T-helper 17 cell (primary cell): Measurements from ENCODE around the gene NEIL1. TPM values are rescaled to one million over a fixed set of nuclear protein-coding genes. Genes with fewer than 3 reads are reported as not detected.
"Not testable (repeated sequence)": the region's sequence is repeated elsewhere in the genome, so short reads cannot be mapped to it uniquely, and the experiment has no call there.

Experiments
- ATAC-seq: fragments of 150-1000 bp; cut with Tn5 transposase; 2 replicates; pipeline ENCODE4 v1.10.0; 2021; ENCODE audit warnings: mild to moderate bottlenecking, moderate library complexity
- DNase-seq, 3 donors: peaks; one replicate each; pipeline versions ENCODE4 v3.0.0 to v3.0.0-alpha.2; 2020 to 2021
- H3K9me3 ChIP-seq: one replicate; pipeline ENCODE4 v1.7.0; 2013; ENCODE audit warnings: low read length, mild to moderate bottlenecking; ENCODE audit not compliant: control insufficient read depth, poor library complexity, severe bottlenecking
- H3K27ac Mint-ChIP-seq: one replicate; pipeline ENCODE4 v1.8.0; 2022; ENCODE audit warnings: mild to moderate bottlenecking, moderate library complexity, mixed read lengths
- H3K27me3 Mint-ChIP-seq: one replicate; pipeline ENCODE4 v1.8.0; 2022; ENCODE audit warnings: mixed read lengths
- H3K36me3 Mint-ChIP-seq: one replicate; pipeline ENCODE4 v1.8.0; 2022; ENCODE audit warnings: low read depth, mixed read lengths
- H3K4me1 Mint-ChIP-seq: one replicate; pipeline ENCODE4 v1.8.0; 2022; ENCODE audit warnings: mild to moderate bottlenecking, mixed read lengths
- H3K4me3 Mint-ChIP-seq: one replicate; pipeline ENCODE4 v1.8.0; 2022; ENCODE audit warnings: mild to moderate bottlenecking, moderate library complexity, mixed read lengths
- total RNA-seq, 4 donors: library from RNA in 2 of 4; stranded (reverse) in 2 of 4; gene quantifications; one replicate each; pipeline ENCODE4 v1.2.3 and lab custom pipeline; 2022 to 2026

The NEIL1 gene
- total RNA-seq, 2 donors from 2014 or later, result 31.6 to 45.0 TPM

DNA sequence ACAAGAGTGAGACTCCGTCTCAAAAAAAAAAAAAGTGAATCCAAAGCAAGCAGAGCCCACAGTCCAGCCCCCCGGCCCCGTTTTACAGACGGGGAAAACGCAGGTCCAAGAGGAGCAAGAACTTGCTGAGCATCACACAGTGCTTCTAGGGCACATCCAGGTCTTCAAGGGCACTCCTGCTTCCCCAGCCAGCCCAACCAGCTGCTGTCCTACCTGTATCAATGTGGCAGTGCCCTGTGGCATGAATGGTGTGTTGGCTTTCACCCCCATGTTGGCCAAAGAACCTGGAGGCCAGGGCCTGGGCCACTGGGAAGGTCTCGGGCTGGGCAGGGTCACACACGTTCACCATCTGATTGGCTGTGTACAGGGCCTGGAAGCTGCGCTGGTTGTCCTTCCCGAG lies 16.9 kb downstream of the NEIL1 start:
- Mint-ChIP-seq H3K36me3 (peaks cover 2% of the 10 kb centered on the region), H3K4me3 (no peak overlapping the region), H3K4me1 (peaks cover 11% of the 10 kb centered on the region), H3K27ac (no peak overlapping the region), H3K27me3 (no peaks in the 10 kb centered on the region)
- no peak for ATAC-seq
- H3K9me3 ChIP-seq, result no peaks in the 10 kb centered on the region
- no peak for DNase-seq

DNA sequence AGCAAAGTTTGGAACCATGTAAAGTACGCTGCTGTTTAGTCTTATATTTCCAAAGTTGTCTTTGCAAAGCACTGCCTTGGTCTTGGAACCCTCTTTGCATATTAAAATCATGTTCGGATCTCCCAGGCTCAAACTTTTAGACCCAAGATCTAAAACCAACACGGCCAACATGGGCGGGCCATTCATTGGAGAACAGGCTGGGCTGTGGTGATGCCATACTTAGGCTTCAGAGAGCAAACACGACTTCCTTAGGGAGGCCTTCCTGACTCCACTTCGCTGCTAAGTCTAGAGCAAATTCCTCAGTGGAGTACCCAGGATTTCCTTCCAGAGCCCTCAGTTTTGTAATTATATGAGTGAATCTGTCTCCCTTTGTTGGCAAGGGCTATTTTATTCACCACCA lies 18.0 kb downstream of the NEIL1 start:
- Mint-ChIP-seq H3K27ac (no peak overlapping the region), H3K4me3 (no peak overlapping the region)

DNA sequence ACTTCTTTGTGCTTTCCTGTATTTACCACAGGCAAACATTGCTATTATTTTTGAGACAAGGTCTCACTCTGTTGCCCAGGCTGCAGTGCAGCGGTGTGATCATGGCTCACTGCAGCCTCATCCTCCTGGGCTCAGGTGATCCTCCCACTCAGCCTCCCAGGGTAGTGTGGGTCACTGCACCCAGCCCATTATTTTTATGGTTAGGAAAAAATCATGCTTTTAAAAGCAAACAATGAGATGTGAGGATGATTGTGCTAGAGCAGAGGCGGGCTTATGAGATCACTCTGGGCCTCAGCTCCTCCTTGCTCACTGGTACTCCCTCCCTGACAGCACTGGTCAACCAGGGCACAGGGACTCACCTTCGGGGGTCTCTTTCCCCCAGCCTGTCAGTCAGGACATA lies 19.3 kb downstream of the NEIL1 start:
- no peaks in the 10 kb centered on the region for H3K27me3 Mint-ChIP-seq
- DNase-seq (no peak), ATAC-seq (no peak)
- peak overlapping the region; percentile 92 for H3K27ac Mint-ChIP-seq
- H3K36me3 Mint-ChIP-seq, result no peaks in the 10 kb centered on the region
- peaks cover 20% of the 10 kb centered on the region for H3K4me1 Mint-ChIP-seq
- no peaks in the 10 kb centered on the region for H3K9me3 ChIP-seq
- H3K4me3 Mint-ChIP-seq, result peak overlapping the region; percentile 39

More for the DNA sequence above, 18.0 kb downstream of the NEIL1 start:
- DNase-seq (no peak), ATAC-seq (no peak)
- peaks cover 2% of the 10 kb centered on the region for H3K36me3 Mint-ChIP-seq
- H3K4me1 Mint-ChIP-seq, result peaks cover 22% of the 10 kb centered on the region
- H3K9me3 ChIP-seq, result no peaks in the 10 kb centered on the region
- no peaks in the 10 kb centered on the region for H3K27me3 Mint-ChIP-seq

DNA sequence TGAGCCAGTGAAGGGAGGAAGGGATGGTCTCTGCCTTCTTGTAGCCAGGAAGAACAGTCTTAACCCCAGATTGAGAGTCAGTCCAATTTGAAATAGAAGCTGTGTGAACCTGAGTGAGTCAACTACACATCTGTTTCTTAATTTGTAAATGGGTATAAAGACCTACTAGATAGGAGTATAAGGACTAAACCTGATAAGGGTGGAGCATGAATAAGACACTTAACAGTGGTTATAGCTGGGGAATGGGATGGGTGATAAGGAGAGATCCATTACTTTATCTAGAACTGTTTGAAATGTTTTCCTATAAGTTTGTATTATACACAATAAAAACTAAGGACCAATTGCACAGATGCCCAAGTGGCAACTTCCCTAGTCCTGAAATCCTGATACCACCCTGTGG lies 20.2 kb downstream of the NEIL1 start:
- ATAC-seq (no peak), DNase-seq (no peak)
- H3K9me3 ChIP-seq, result no peaks in the 10 kb centered on the region
- Mint-ChIP-seq H3K27ac (peak overlapping the region; percentile 92), H3K4me1 (peaks cover 20% of the 10 kb centered on the region), H3K27me3 (no peaks in the 10 kb centered on the region), H3K4me3 (peak overlapping the region; percentile 93), H3K36me3 (no peaks in the 10 kb centered on the region)

DNA sequence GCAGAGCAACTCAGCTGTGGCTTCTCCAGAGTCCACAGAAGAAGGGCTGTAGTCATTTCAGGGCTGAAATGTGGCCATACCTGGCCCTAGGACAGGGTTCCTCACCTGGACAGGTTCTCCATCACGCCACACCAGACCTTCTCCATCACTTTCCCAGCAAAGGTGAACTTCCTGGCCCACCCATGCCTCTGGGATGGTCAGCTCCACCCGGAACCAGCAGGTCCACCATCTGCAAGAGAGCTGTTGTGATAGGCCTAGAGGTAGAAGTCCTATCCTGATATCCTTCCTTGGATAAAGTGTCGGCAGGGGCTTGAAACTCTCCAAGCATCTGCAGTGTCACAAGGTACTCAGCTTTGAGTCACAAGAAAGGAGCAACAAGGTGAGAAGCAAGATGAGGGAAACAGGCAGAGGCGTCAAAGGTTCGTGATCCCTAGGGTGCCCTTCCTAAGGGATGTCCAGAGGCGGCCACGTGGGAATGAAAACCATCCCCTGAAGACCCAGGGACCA lies 20.6 kb downstream of the NEIL1 start:
- H3K27ac Mint-ChIP-seq, result peak overlapping the region; percentile 92
- no peaks in the 10 kb centered on the region for H3K9me3 ChIP-seq
- no peaks in the 10 kb centered on the region for H3K27me3 Mint-ChIP-seq
- H3K4me3 Mint-ChIP-seq, result peak overlapping the region; percentile 93
- no peak for ATAC-seq
- peaks cover 20% of the 10 kb centered on the region for H3K4me1 Mint-ChIP-seq
- no peaks in the 10 kb centered on the region for H3K36me3 Mint-ChIP-seq
- no peak for DNase-seq

DNA sequence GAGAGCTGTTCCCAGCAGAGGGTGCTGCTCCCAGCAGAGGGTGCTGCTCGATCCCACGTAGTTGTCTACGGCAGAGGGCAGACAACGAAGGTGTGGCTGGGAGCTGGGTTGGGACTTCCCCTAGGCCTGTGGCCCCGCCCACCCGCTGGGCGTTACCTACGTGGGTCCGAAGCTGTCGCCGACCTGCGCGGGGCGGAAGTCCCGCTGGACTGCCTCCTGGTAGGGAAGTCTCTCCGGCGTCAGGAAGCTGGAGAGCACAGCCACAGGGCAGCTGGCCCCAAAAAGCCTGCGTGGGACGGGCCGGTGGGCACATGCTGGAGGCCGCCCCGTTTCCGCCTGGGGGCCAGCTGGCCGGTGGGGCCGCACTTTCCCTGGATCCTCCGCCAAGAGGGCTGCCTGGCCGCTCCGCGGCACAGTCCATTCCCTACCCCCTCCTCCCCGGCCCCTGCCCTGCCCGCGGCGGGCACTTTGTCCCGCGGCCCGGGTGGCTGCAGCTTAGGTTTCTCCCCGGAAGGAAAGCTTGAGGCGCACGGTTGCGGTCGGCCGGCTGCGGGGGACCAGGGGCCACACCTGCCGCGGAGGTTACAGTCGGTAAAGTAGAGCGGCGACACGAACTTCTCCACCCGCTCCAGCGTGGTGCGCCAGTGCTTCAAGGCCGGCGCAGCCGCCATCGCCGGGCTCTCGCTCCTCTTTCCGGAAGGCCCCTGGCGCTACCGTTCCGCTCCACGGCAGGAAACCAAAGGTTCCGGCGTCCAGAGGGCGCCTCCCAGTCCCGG lies 21.3 kb downstream of the NEIL1 start, which contains the start of gene MAN2C1:
TSS of gene MAN2C1 (minus strand) at position 695 of the 776 bp plus-strand sequence. CDS start at position 671, 24 bp downstream.
- Mint-ChIP-seq H3K27me3 (no peaks in the 10 kb centered on the region), H3K4me1 (peaks cover 20% of the 10 kb centered on the region), H3K4me3 (peak within 1 kb of the TSS; percentile 93), H3K27ac (peak within 1 kb of the TSS; percentile 92), H3K36me3 (no peaks in the 10 kb centered on the region)
- ATAC-seq (peak; percentile 94), DNase-seq (peak; percentile 84 to 86 (median 85))
- no peaks in the 10 kb centered on the region for H3K9me3 ChIP-seq

DNA sequence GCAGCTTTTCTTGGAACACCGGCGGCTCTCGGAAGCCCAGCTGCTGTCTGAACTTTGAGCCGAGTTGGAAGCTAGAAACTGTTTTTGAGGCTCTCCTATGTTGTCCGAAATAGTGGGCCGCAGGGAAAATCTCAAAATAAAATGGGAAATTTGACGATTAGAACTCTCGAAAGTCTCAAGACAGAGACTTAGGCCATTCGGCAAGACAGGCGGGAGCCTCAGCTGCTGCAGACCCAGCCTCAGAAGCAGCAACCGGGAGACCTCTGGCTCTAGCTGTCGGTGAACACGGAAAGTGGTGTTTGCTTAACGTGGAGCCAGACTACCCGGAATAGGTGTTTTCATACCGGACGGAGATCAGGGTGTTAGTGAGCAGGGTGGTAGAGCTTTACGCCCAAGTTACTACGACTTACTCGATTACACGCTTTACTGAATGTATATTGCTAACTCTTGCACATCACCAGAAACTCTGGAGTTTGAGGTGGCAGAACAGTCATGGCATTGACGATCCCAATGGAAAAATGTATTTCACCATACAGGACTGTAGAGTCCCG lies 21.9 kb downstream of the NEIL1 start:
- DNase-seq (no peak), ATAC-seq (no peak)
- H3K27ac Mint-ChIP-seq, result peak overlapping the region; percentile 92
- H3K4me3 Mint-ChIP-seq, result peak overlapping the region; percentile 93
- no peaks in the 10 kb centered on the region for H3K9me3 ChIP-seq
- H3K36me3 Mint-ChIP-seq, result no peaks in the 10 kb centered on the region
- H3K4me1 Mint-ChIP-seq, result peaks cover 20% of the 10 kb centered on the region
- H3K27me3 Mint-ChIP-seq, result no peaks in the 10 kb centered on the region

DNA sequence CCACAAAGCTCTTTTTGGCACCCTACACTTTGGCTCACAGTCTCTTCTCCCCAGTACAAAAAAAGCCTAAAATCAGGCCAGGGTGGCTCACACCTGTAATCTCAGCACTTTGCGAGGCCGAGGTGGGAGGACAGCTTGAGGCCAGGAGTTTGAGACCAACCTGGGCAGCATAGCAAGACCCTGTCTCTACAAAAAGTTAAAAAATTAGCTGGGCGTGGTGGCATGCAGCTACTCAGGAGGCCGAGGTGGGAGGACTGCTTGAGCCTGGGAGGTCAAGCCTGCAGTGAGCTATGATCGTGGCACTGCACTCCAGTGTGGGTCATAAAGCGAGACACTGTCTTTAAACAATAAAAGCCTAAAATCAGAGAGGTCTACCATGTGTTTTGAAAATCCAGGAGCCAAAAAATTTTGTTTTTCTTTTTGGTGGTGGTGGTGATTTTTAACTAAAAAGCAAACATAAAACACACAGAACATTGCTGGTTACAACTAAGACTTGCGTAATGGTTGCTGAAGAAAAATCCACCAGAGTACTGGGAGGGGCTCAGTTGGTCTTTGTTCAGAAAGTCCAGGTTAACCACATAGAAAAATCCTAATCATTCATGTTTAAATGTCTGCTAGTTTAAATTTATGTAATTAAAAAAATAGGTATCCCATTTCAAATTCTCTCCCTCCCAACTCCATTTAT lies 23.2 kb downstream of the NEIL1 start:
- H3K9me3 ChIP-seq, result no peaks in the 10 kb centered on the region
- H3K27ac Mint-ChIP-seq, result peak overlapping the region; percentile 92
- no peak for DNase-seq
- no peak for ATAC-seq
- peaks cover 20% of the 10 kb centered on the region for H3K4me1 Mint-ChIP-seq
- H3K36me3 Mint-ChIP-seq, result peaks cover 6% of the 10 kb centered on the region
- H3K4me3 Mint-ChIP-seq, result peak overlapping the region; percentile 93
- H3K27me3 Mint-ChIP-seq, result no peaks in the 10 kb centered on the region

DNA sequence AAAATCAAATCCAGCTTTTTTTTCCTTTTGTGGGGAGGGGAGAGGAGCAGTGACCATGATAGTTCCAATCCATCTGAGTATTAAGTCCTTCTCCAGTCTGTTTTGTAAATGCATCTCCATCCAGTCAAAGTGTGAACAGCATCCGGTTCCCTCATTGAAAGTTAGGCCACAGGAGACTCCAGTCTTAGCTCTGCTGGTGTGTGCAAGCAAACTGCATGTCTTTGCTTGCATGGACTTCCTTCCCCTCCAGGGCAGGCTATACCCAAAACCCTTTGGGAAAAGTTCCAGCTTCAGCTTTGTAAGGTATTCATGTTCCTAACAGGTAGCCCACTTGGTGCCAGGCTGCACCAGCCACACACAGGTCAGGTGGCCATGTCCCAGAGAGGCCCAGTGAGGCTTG lies 24.6 kb downstream of the NEIL1 start:
- H3K4me3 Mint-ChIP-seq, result no peak overlapping the region
- H3K27me3 Mint-ChIP-seq, result no peaks in the 10 kb centered on the region
- no peak for ATAC-seq
- no peak overlapping the region for H3K27ac Mint-ChIP-seq
- peaks cover 9% of the 10 kb centered on the region for H3K36me3 Mint-ChIP-seq
- H3K4me1 Mint-ChIP-seq, result peaks cover 22% of the 10 kb centered on the region
- no peak for DNase-seq
- H3K9me3 ChIP-seq, result no peaks in the 10 kb centered on the region

DNA sequence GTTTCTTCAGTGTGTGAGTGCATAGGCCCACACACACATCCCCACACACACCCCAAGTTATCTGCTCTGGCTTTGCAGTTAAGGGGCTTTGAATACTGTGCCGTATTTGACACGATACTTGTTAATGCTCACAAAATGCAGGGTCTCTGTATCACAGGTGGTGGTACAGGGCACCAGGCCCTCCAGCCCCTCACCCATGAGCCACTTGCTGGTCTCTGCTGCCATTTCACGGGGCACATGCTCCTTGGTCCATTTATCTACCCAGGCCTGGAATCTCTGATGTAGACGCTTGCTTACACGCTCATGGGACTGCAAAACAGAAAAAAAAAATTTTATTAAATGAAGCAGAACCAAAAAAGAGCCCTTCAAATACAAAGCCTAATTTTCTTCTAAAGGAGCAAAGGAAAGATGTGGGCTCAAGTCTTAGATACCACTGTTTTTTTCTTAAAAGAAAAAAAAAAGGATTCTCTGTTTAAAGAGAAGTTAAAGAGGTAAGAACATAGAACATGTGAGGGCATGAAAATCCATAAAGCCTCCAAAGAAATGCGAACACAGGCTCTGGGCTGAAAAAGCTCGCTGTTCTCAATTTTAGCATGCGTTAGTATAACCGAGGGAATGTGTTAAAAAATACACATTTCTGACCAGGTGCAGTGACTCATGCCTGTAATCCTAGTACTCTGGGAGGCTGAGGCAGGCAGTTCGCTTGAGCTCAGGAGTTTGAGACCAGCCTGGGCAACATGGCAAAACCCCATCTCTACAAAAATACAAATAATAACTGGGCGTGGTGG lies 25.3 kb downstream of the NEIL1 start:
- ATAC-seq (no peak), DNase-seq (no peak)
- Mint-ChIP-seq H3K36me3 (peaks cover 9% of the 10 kb centered on the region), H3K27ac (peak overlapping the region; percentile 3), H3K27me3 (no peaks in the 10 kb centered on the region), H3K4me3 (no peak overlapping the region), H3K4me1 (peaks cover 22% of the 10 kb centered on the region)
- H3K9me3 ChIP-seq, result no peaks in the 10 kb centered on the region

DNA sequence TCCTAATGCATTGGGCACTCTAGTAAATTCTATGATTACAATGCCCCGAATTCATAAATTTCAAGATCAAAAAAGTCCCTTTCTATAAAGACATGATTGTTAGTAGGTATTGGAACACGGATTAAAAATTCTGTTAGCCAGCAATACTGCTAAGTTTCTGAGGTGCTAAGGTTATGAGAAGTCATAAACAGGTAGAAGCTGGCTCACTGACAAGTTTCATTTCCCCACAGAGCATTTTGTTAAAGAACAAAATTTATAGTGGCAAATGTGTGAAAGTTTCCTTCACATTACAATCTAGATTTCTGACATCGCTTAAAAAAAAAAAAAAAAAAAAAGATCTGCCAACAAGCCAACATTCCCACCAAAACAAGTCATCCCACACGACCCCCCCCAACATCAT lies 33.9 kb downstream of the NEIL1 start:
- H3K4me3 Mint-ChIP-seq, result no peak overlapping the region
- H3K27ac Mint-ChIP-seq, result peak overlapping the region; percentile 74
- H3K4me1 Mint-ChIP-seq, result peaks cover 3% of the 10 kb centered on the region
- DNase-seq (no peak), ATAC-seq (no peak)
- no peaks in the 10 kb centered on the region for H3K9me3 ChIP-seq
- no peaks in the 10 kb centered on the region for H3K27me3 Mint-ChIP-seq
- peaks cover 7% of the 10 kb centered on the region for H3K36me3 Mint-ChIP-seq

DNA sequence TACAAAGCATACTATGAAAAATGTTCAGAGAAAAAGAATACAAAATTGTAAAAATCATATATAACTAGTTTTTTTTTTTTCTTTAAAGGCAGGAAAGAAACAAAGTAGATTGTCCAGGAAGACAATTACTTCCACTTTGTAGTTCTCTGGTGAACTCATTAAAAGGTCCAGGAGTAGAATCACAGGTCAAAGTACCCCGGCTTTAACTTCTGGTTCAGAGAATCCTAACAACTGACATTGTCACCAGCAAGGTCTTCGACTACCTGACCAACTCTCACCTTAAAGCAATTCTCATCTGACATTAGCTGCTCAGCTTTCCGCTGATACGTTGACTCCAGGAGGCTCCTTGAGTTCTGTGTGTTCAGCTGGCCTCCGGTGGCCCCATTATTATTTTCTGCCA lies 37.1 kb downstream of the NEIL1 start:
- H3K27me3 Mint-ChIP-seq, H3K9me3 ChIP-seq, H3K4me3 Mint-ChIP-seq, ATAC-seq, DNase-seq: not testable (repeated sequence)
- Mint-ChIP-seq H3K36me3 (peaks cover 11% of the 10 kb centered on the region), H3K4me1 (peaks cover 13% of the 10 kb centered on the region), H3K27ac (peak overlapping the region; percentile 43)
